Uterus (tissue), 2 donors: Measurements from ENCODE around the gene TRIM32.

ENCODE experiments used
- CTCF ChIP-seq, 4 experiments: fragments of 200-600 bp in 2 of 4; fragments of 450-650 bp in 2 of 4; sonication (generic) in 2 of 4; IDR thresholded peaks; one replicate each; pipeline ENCODE4 v1.5.1; 2016 to 2019; ENCODE audit warnings: antibody characterized with exemption in 4 of 4, mild to moderate bottlenecking in 2 of 4, moderate library complexity in 1 of 4
- POLR2A ChIP-seq, 2 donors: fragments of 450-650 bp; IDR thresholded peaks; one replicate each; pipeline ENCODE4 v1.6.1; 2016; ENCODE audit warnings: antibody characterized with exemption in 2 of 2, mild to moderate bottlenecking in 1 of 2, moderate library complexity in 1 of 2

DNA sequence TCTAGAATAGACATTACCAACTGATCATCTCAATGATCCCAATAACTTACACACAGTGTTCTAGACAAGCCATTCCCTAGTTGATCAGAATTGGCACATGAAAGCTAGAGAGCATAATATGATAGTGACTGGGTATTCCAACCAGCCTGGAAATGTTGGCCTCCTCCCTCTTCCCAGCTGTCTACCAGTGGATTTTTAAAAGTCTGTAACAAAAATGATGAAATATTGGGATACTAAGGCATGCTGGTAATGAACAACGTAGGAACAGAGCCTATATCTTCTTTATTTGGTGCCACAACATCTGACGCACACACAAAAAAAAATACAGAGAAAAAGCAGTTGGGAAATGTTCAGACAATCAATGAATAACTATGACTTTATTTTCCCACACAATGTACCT is 34.8 kb downstream of the TRIM32 start:
- TF ChIP-seq CTCF (IDR thresholded peaks at IDR 0.05), result no peak
- no peak for TF ChIP-seq POLR2A (IDR thresholded peaks at IDR 0.05)
